ENCODE results near the gene ADD3. TPM values are rescaled to one million over a fixed set of nuclear protein-coding genes. Genes with fewer than 3 reads are reported as not detected.

ADD3 gene
- polyA plus RNA-seq, 1 donor (not counting 4 experiments of a cell fraction or from before 2014, with no cell fraction given): 61.7 TPM

GRCh38 chr10:110088367-110089104 is 80.8 kb downstream of the ADD3 start:
- no peaks in the 10 kb centered on the region for H3K36me3 ChIP-seq (ENCODE audit: control insufficient read depth in 2 of 2, extremely low read depth in 1 of 2, insufficient read depth in 2 of 2, low read length in 2 of 2)
- no peaks in the 10 kb centered on the region for H3K27me3 ChIP-seq (ENCODE audit: control insufficient read depth, extremely low read depth, insufficient read depth, low read length)
- H3K9me1 ChIP-seq (ENCODE audit: control insufficient read depth, extremely low read depth, insufficient read depth, low read length): no peaks in the 10 kb centered on the region
- H3K79me2 ChIP-seq (ENCODE audit: control insufficient read depth, insufficient read depth, low read length): no peaks in the 10 kb centered on the region
- H2AFZ ChIP-seq (ENCODE audit: control insufficient read depth, low read length): no peak overlapping the region
- FAIRE-seq (no peak), DNase-seq (ENCODE audit: low read depth, low spot score) (no peak)
- no peak for TF ChIP-seq EZH2 (IDR thresholded peaks at IDR 0.05; ENCODE audit: low read length)
- TF ChIP-seq CTCF (optimal IDR thresholded peaks at IDR 0.05 in 1 of 3, IDR thresholded peaks at IDR 0.05 in 1 of 3, conservative IDR thresholded peaks at IDR 0.05 in 1 of 3; ENCODE audit: extremely low read depth in 1 of 3, insufficient read depth in 2 of 3, low read length in 3 of 3): no peak
- H3K9ac ChIP-seq (ENCODE audit: control insufficient read depth, extremely low read depth, insufficient read depth, low read length): no peak overlapping the region
- H3K9me3 ChIP-seq (ENCODE audit: control insufficient read depth, low read depth, low read length): no peaks in the 10 kb centered on the region
- dilution Hi-C loops (cut with MboI; ENCODE audit: extremely low pct_ligation_motif_present, low sequenced_read_pairs): no loop called here
- no peak overlapping the region for H3K27ac ChIP-seq (ENCODE audit: control insufficient read depth, insufficient read depth, low read length)
- H3K4me3 ChIP-seq (ENCODE audit: control insufficient read depth in 2 of 3, extremely low read depth in 1 of 3, insufficient read depth in 2 of 3, low read depth in 1 of 3, low read length in 3 of 3): no peak overlapping the region
- H4K20me1 ChIP-seq (ENCODE audit: control insufficient read depth, extremely low read depth, insufficient read depth, low read length): no peaks in the 10 kb centered on the region
- no peak overlapping the region for H3K4me2 ChIP-seq (ENCODE audit: control insufficient read depth, extremely low read depth, insufficient read depth, low read depth, low read length)
- H3K4me1 ChIP-seq (ENCODE audit: control insufficient read depth, extremely low read depth, insufficient read depth, low read length): peaks cover 6% of the 10 kb centered on the region

GRCh38 chr10:110091830-110092229 is 84.0 kb downstream of the ADD3 start:
- dilution Hi-C loops (cut with MboI; ENCODE audit: extremely low pct_ligation_motif_present, low sequenced_read_pairs): no loop called here
- TF ChIP-seq EZH2 (IDR thresholded peaks at IDR 0.05; ENCODE audit: low read length) (no peak), CTCF (optimal IDR thresholded peaks at IDR 0.05 in 1 of 3, IDR thresholded peaks at IDR 0.05 in 1 of 3, conservative IDR thresholded peaks at IDR 0.05 in 1 of 3; ENCODE audit: extremely low read depth in 1 of 3, insufficient read depth in 2 of 3, low read length in 3 of 3) (no peak)
- DNase-seq (ENCODE audit: low read depth, low spot score) (no peak), FAIRE-seq (no peak)
- Histone ChIP-seq H3K4me1 (ENCODE audit: control insufficient read depth, extremely low read depth, insufficient read depth, low read length) (peaks cover 3% of the 10 kb centered on the region), H3K9me3 (ENCODE audit: control insufficient read depth, low read depth, low read length) (no peaks in the 10 kb centered on the region), H3K4me3 (ENCODE audit: control insufficient read depth in 2 of 3, extremely low read depth in 1 of 3, insufficient read depth in 2 of 3, low read depth in 1 of 3, low read length in 3 of 3) (no peak overlapping the region), H3K4me2 (ENCODE audit: control insufficient read depth, extremely low read depth, insufficient read depth, low read depth, low read length) (no peak overlapping the region), H3K9ac (ENCODE audit: control insufficient read depth, extremely low read depth, insufficient read depth, low read length) (no peak overlapping the region), H3K79me2 (ENCODE audit: control insufficient read depth, insufficient read depth, low read length) (no peaks in the 10 kb centered on the region), H3K9me1 (ENCODE audit: control insufficient read depth, extremely low read depth, insufficient read depth, low read length) (no peaks in the 10 kb centered on the region), H3K36me3 (ENCODE audit: control insufficient read depth in 2 of 2, extremely low read depth in 1 of 2, insufficient read depth in 2 of 2, low read length in 2 of 2) (no peaks in the 10 kb centered on the region), H2AFZ (ENCODE audit: control insufficient read depth, low read length) (no peak overlapping the region), H3K27ac (ENCODE audit: control insufficient read depth, insufficient read depth, low read length) (no peak overlapping the region), H3K27me3 (ENCODE audit: control insufficient read depth, extremely low read depth, insufficient read depth, low read length) (no peaks in the 10 kb centered on the region), H4K20me1 (ENCODE audit: control insufficient read depth, extremely low read depth, insufficient read depth, low read length) (no peaks in the 10 kb centered on the region)

Data from keratinocyte (primary cell).